ENCODE results near the gene SMKR1. TPM values are rescaled to one million over a fixed set of nuclear protein-coding genes. Genes with fewer than 3 reads are reported as not detected.

Gene SMKR1
- total and polyA plus RNA-seq, 4 donors = 0.51 to 3.6 (median 1.9) TPM

DNA sequence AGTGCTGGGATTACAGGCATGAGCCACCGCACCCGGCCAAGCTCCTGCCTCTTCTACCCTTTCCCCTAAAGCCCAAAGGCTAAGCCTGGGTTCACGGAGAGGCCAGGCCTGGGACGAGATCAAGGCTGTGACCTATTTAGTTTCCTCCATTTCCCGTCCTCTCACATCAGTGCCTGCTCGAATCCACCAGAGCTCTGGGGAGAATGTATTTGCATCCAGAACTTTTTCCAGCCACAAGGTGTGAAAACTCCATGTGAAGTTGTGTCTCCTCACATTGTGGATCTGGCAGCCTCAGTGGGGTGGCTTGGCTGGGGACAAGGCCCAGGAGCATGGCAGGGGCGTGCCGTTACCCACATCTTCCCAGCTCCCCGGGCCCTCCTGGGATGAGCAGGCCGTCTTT is 38.0 kb downstream of the SMKR1 start:
- H3K27ac ChIP-seq (ENCODE audit: low read depth in 1 of 2, low read length in 1 of 2) = no peak overlapping the region
- TF ChIP-seq, protein P1, sequence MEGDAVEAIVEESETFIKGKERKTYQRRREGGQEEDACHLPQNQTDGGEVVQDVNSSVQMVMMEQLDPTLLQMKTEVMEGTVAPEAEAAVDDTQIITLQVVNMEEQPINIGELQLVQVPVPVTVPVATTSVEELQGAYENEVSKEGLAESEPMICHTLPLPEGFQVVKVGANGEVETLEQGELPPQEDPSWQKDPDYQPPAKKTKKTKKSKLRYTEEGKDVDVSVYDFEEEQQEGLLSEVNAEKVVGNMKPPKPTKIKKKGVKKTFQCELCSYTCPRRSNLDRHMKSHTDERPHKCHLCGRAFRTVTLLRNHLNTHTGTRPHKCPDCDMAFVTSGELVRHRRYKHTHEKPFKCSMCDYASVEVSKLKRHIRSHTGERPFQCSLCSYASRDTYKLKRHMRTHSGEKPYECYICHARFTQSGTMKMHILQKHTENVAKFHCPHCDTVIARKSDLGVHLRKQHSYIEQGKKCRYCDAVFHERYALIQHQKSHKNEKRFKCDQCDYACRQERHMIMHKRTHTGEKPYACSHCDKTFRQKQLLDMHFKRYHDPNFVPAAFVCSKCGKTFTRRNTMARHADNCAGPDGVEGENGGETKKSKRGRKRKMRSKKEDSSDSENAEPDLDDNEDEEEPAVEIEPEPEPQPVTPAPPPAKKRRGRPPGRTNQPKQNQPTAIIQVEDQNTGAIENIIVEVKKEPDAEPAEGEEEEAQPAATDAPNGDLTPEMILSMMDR (IDR thresholded peaks at IDR 0.05; ENCODE audit: control extremely low read depth, extremely low read depth) = no peak
- peaks cover 0 to 2% (median 0%) of the 10 kb centered on the region in 5 donors for H3K4me1 ChIP-seq (ENCODE audit: control insufficient read depth in 5 of 5, insufficient read depth in 5 of 5, low read length in 5 of 5)
- no peak overlapping the region for H3K9ac ChIP-seq (ENCODE audit: insufficient read depth in 1 of 2, low read length in 2 of 2)
- H3K4me3 ChIP-seq = no peak overlapping the region
- whole genome bisulfite sequencing, 2 donors = 86 to 93% methylated on average over 10 of the region's 10 CpGs
- H3K36me3 ChIP-seq (ENCODE audit: control insufficient read depth in 4 of 4, insufficient read depth in 4 of 4, low read length in 4 of 4) = no peaks in the 10 kb centered on the region
- ATAC-seq (ENCODE audit: insufficient read depth, low FRiP score) (no peak), DNase-seq (no peak)
- H3K9me3 ChIP-seq (ENCODE audit: control insufficient read depth in 4 of 4, insufficient read depth in 3 of 4, low read length in 3 of 4) = peaks cover 0 to 2% (median 0%) of the 10 kb centered on the region in 4 donors
- H3K27me3 ChIP-seq (ENCODE audit: control insufficient read depth in 3 of 3, insufficient read depth in 3 of 3, low read length in 2 of 3) = no peaks in the 10 kb centered on the region

DNA sequence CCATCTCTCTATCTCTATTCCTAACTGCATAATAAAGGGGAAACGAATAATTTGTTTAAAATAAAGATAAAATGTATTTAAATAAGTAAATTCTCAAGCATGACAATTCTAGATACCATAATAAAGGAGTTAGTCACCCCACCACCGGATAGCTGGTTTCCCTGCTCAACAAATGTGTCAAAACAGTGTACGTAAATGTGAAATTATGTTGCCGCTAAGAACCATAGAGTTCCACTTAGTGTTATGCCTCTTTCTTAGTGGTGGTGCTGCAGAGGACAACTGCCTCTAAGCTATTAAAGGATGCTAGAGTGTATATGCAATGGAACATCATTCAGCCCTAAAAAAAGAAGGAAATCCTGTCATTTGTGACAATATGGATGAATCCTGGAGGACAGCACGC is 42.4 kb downstream of the SMKR1 start:
- DNase-seq (no peak), ATAC-seq (ENCODE audit: insufficient read depth, low FRiP score) (no peak)
- no peak overlapping the region for H3K27ac ChIP-seq (ENCODE audit: low read depth in 1 of 2, low read length in 1 of 2)
- H3K4me3 ChIP-seq = no peak overlapping the region
- H3K4me1 ChIP-seq (ENCODE audit: control insufficient read depth in 5 of 5, insufficient read depth in 5 of 5, low read length in 5 of 5) = peaks cover 0 to 2% (median 0%) of the 10 kb centered on the region in 5 donors
- H3K9ac ChIP-seq (ENCODE audit: insufficient read depth in 1 of 2, low read length in 2 of 2) = no peak overlapping the region
- no peaks in the 10 kb centered on the region for H3K27me3 ChIP-seq (ENCODE audit: control insufficient read depth in 3 of 3, insufficient read depth in 3 of 3, low read length in 2 of 3)
- 83 to 91% methylated on average over 5 of the region's 5 CpGs for WGBS, 2 donors
- no peaks in the 10 kb centered on the region for H3K36me3 ChIP-seq (ENCODE audit: control insufficient read depth in 4 of 4, insufficient read depth in 4 of 4, low read length in 4 of 4)
- TF ChIP-seq, protein P1 (IDR thresholded peaks at IDR 0.05; ENCODE audit: control extremely low read depth, extremely low read depth) = no peak
- H3K9me3 ChIP-seq (ENCODE audit: control insufficient read depth in 4 of 4, insufficient read depth in 3 of 4, low read length in 3 of 4) = peaks cover 0 to 2% (median 0%) of the 10 kb centered on the region in 4 donors

DNA sequence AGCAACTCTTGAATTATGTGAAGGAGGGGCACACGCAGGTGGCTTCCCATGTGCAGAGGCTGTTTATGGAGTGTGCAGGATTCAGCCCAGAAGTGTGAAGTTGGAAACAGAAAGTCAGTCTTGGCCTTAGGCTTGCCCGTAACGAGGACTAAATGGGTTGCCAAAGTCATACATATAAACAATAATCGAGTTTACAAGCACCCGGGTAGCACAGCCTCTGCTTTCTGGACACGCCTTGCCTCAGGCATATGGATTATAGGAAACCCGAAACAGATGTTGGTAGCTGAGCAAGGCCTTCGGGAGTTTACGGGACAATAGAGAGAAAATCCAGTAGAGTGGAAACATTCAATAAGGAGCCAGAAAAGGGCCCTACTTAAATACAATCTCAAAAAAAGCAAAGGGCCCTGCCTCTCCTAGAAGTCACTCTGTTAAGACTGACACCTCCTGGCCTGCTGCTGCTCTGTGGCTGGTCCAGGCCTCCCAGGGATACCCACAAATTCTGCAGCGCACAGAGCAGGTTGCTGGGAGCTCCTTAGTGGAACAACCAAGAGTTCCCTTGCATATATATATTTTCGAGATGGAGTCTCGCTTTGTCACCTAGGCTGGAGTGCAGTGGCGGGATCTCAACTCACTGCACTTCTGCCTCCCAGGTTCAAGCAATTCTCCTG is 48.5 kb downstream of the SMKR1 start:
- H3K9me3 ChIP-seq (ENCODE audit: control insufficient read depth in 4 of 4, insufficient read depth in 3 of 4, low read length in 3 of 4) = peaks cover 0 to under 1% (median 0%) of the 10 kb centered on the region in 4 donors
- H3K36me3 ChIP-seq (ENCODE audit: control insufficient read depth in 4 of 4, insufficient read depth in 4 of 4, low read length in 4 of 4) = no peaks in the 10 kb centered on the region
- no peak overlapping the region for H3K4me3 ChIP-seq
- no peak overlapping the region for H3K27ac ChIP-seq (ENCODE audit: low read depth in 1 of 2, low read length in 1 of 2)
- no peak overlapping the region for H3K9ac ChIP-seq (ENCODE audit: insufficient read depth in 1 of 2, low read length in 2 of 2)
- ATAC-seq (ENCODE audit: insufficient read depth, low FRiP score) (no peak), DNase-seq (no peak)
- TF ChIP-seq, protein P1 (IDR thresholded peaks at IDR 0.05; ENCODE audit: control extremely low read depth, extremely low read depth) = no peak
- no peaks in the 10 kb centered on the region for H3K27me3 ChIP-seq (ENCODE audit: control insufficient read depth in 3 of 3, insufficient read depth in 3 of 3, low read length in 2 of 3)
- peaks cover 0 to 2% (median 0%) of the 10 kb centered on the region in 5 donors for H3K4me1 ChIP-seq (ENCODE audit: control insufficient read depth in 5 of 5, insufficient read depth in 5 of 5, low read length in 5 of 5)
- 84 to 93% methylated on average over 13 of the region's 13 CpGs for WGBS, 2 donors

Measured in lung (tissue), 12 donors.